ENCODE data around the gene TMEM19. TPM values are rescaled to one million over a fixed set of nuclear protein-coding genes. Genes with fewer than 3 reads are reported as not detected.
A peak's percentile ranks its signal among the peaks of the same experiment; 100 is the strongest.

TMEM19 gene
- total RNA-seq, 1 donor from 2014 or later, result 46.7 TPM

DNA sequence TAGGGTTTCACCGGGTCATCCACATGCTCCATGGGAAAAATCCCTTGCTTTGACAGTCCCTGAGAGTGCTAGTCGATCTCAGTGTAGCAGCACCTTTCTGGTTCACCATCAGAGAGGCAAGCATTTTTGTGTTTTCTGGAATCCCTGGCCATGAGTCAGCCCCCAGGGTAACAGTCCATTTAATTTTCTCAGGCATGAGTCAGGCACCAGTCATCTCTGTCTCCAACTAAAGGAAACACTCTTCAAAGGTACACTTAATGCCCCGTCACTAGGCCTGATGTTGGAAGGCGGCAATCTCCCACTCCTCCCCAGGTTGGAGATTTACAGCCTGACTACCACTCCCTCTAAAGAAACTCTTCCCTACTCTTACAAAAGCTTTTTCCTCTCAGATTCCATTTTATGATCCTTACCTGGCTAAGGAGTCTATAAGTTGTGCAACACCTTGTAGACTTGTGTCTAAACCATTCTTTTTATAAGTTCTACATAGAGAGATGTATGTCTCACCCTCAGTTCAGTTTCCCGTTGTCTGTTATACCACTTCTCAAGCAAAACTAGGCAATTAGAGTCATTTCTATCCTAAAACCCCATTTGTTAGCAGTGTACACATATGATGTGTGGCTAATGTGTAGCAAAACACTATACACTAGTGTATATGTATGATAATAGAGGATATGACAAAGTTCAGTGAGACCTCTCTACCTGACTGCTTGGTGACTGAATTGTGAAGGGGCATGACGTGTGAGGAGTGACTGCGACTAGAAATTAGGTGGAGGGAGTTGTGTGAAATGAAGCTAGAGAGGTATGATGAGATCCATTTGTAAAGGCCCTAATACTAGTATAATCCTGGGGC lies 24.6 kb downstream of the TMEM19 start:
- Mint-ChIP-seq H3K4me3 (no peak overlapping the region), H3K9me3 (peaks cover 15% of the 10 kb centered on the region), H3K27me3 (no peaks in the 10 kb centered on the region), H3K4me1 (peaks cover 25% of the 10 kb centered on the region), H3K27ac (no peak overlapping the region), H3K36me3 (ENCODE audit: low read depth) (peaks cover 33% of the 10 kb centered on the region)
- TF ChIP-seq, protein P1, sequence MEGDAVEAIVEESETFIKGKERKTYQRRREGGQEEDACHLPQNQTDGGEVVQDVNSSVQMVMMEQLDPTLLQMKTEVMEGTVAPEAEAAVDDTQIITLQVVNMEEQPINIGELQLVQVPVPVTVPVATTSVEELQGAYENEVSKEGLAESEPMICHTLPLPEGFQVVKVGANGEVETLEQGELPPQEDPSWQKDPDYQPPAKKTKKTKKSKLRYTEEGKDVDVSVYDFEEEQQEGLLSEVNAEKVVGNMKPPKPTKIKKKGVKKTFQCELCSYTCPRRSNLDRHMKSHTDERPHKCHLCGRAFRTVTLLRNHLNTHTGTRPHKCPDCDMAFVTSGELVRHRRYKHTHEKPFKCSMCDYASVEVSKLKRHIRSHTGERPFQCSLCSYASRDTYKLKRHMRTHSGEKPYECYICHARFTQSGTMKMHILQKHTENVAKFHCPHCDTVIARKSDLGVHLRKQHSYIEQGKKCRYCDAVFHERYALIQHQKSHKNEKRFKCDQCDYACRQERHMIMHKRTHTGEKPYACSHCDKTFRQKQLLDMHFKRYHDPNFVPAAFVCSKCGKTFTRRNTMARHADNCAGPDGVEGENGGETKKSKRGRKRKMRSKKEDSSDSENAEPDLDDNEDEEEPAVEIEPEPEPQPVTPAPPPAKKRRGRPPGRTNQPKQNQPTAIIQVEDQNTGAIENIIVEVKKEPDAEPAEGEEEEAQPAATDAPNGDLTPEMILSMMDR (IDR thresholded peaks at IDR 0.05), result no peak
- DNase-seq, result no peak
- intact Hi-C loops (cut with micrococcal nuclease), result loop anchor here (2.0 kb wide), 1 partner anchor 16 kb away; no protein-coding TSS in a partner anchor
- ChIA-PET POLR2A (no interaction called here), CTCF (interaction anchor here (1.6 kb wide), 1 partner anchor 9 kb away, joined by 3 read pairs; no protein-coding TSS in a partner anchor)
- peak; percentile 28 for ATAC-seq (ENCODE audit: low read depth)

- Mint-ChIP-seq H3K4me3 (no peak overlapping the region), H3K27ac (no peak overlapping the region), H3K4me1 (no peaks in the 10 kb centered on the region), H3K9me3 (peaks cover 9% of the 10 kb centered on the region), H3K27me3 (no peaks in the 10 kb centered on the region), H3K36me3 (ENCODE audit: low read depth) (peaks cover 2% of the 10 kb centered on the region)
- CTCF ChIA-PET, result no interaction called here
- POLR2A ChIA-PET, result no interaction called here
- TF ChIP-seq, protein P1 (IDR thresholded peaks at IDR 0.05), result no peak
- ATAC-seq (ENCODE audit: low read depth) (no peak), DNase-seq (no peak)
- intact Hi-C loops (cut with micrococcal nuclease), result loop anchor here (2.0 kb wide), 1 partner anchor 14 kb away; no protein-coding TSS in a partner anchor
Measured at GRCh38 chr12:71718611-71719010, 32.7 kb downstream of the TMEM19 start.

GRCh38 chr12:71719647-71720370 lies 33.9 kb downstream of the TMEM19 start:
- H3K36me3 Mint-ChIP-seq (ENCODE audit: low read depth), result peaks cover 2% of the 10 kb centered on the region
- H3K27me3 Mint-ChIP-seq, result no peaks in the 10 kb centered on the region
- no peaks in the 10 kb centered on the region for H3K4me1 Mint-ChIP-seq
- no peak overlapping the region for H3K4me3 Mint-ChIP-seq
- no peak overlapping the region for H3K27ac Mint-ChIP-seq
- ATAC-seq (ENCODE audit: low read depth) (no peak), DNase-seq (no peak)
- ChIA-PET POLR2A (no interaction called here), CTCF (interaction anchor here (1.0 kb wide), 1 partner anchor 10 kb away, joined by 3 read pairs; no protein-coding TSS in a partner anchor)
- TF ChIP-seq, protein P1 (IDR thresholded peaks at IDR 0.05), result no peak
- intact Hi-C loops (cut with micrococcal nuclease), result loop anchor here (2.0 kb wide), 1 partner anchor 15 kb away; no protein-coding TSS in a partner anchor
- H3K9me3 Mint-ChIP-seq, result peaks cover 9% of the 10 kb centered on the region

DNA sequence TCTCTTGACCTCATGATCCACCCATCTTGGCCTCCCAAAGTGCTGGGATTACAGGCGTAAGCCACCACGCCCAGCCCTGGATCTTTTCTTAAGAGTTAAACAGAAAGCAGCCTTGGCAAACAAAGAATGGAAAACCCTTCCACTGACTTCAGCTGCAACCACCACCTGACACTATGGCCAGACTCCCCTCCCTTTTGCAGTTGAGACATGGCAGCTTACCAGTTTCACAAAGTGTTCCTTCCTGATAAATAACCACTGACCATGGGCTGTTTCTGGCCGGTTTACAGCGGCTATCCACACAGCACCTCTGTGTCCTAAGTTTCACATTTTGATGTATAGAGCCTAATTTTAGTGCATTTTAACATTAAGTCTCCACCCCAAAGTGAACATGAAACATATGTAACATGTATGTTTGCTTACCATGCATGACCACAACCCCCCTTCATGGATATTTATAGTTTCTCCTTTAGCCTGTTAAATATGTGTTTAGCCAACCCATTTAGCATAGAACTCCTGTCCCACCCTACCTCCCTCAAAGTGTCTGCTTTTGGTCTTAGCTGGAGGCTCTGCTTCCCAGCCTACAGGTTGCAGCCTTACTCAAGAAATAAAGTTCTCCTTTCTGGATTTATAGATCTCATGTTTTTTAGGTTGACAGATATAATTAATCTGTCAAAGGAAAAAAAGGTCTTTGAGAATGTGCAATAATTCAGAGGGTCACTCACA lies 36.1 kb downstream of the TMEM19 start:
- H3K9me3 Mint-ChIP-seq, result no peaks in the 10 kb centered on the region
- DNase-seq (no peak), ATAC-seq (ENCODE audit: low read depth) (no peak)
- no peak overlapping the region for H3K27ac Mint-ChIP-seq
- H3K36me3 Mint-ChIP-seq (ENCODE audit: low read depth), result peaks cover 2% of the 10 kb centered on the region
- ChIA-PET CTCF (no interaction called here), POLR2A (interaction anchor here (0.6 kb wide), 1 partner anchor 25 kb away, joined by 4 read pairs; no protein-coding TSS in a partner anchor)
- no peaks in the 10 kb centered on the region for H3K4me1 Mint-ChIP-seq
- no peaks in the 10 kb centered on the region for H3K27me3 Mint-ChIP-seq
- TF ChIP-seq, protein P1 (IDR thresholded peaks at IDR 0.05), result no peak
- intact Hi-C loops (cut with micrococcal nuclease), result no loop called here
- no peak overlapping the region for H3K4me3 Mint-ChIP-seq
